SU-DHL-6 (cell line): ENCODE data around the gene ME2.

ENCODE experiments used
- H2AFZ ChIP-seq: fragments of 200-600 bp; sonication (generic); 2 replicates; pipeline ENCODE4 v1.6.1; 2014; ENCODE audit warnings: low read depth, mild to moderate bottlenecking, moderate library complexity, mixed read lengths, antibody characterized with exemption, low read length; ENCODE audit not compliant: severe bottlenecking
- H3F3A ChIP-seq: fragments of 200-600 bp; shearing (Covaris generic); 2 replicates; pipeline ENCODE4 v1.6.0; 2016; ENCODE audit warnings: antibody characterized with exemption, mild to moderate bottlenecking; ENCODE audit not compliant: insufficient read depth
- H3K27ac ChIP-seq: fragments of 200-600 bp; sonication (generic); 2 replicates; pipeline ENCODE4 v1.5.1; 2016; ENCODE audit warnings: low read depth, mild to moderate bottlenecking, low read length, moderate library complexity, mixed read lengths
- H3K27me3 ChIP-seq: fragments of 200-600 bp; sonication (generic), shearing (Covaris generic); 2 replicates; pipeline ENCODE4 v1.6.0; 2014; ENCODE audit warnings: mild to moderate bottlenecking, low read length
- H3K36me3 ChIP-seq: fragments of 200-600 bp; sonication (generic); 2 replicates; pipeline ENCODE4 v1.6.1; 2014; ENCODE audit warnings: mild to moderate bottlenecking, low read length, mixed read lengths
- H3K4me2 ChIP-seq: fragments of 300-600, 200-600 bp; shearing (Covaris generic), sonication (generic); 2 replicates; pipeline ENCODE4 v1.6.0; 2014; ENCODE audit warnings: low read length, low read depth, mild to moderate bottlenecking; ENCODE audit not compliant: poor library complexity, severe bottlenecking
- H3K4me3 ChIP-seq: fragments of 200-600 bp; sonication (generic); 2 replicates; pipeline ENCODE4 v1.5.1; 2014; ENCODE audit warnings: antibody characterized with exemption, low read length, mild to moderate bottlenecking, mixed read lengths; ENCODE audit not compliant: insufficient read depth, poor library complexity, severe bottlenecking
- H3K79me2 ChIP-seq: fragments of 200-600 bp; sonication (generic); 2 replicates; pipeline ENCODE4 v1.6.1; 2014; ENCODE audit warnings: mild to moderate bottlenecking, low read length, moderate library complexity; ENCODE audit not compliant: insufficient read depth
- H3K9ac ChIP-seq: fragments of 200-600 bp; sonication (generic); 2 replicates; pipeline ENCODE4 v1.7.0; 2014; ENCODE audit warnings: mild to moderate bottlenecking, low read length
- H3K9me2 ChIP-seq: fragments of 200-600 bp; sonication (generic); replicated peaks from 2 replicates; pipeline ENCODE4 v1.6.1; 2014; ENCODE audit warnings: low read length; ENCODE audit not compliant: insufficient read depth
- H3K9me3 ChIP-seq: fragments of 200-600 bp; sonication (generic); 2 replicates; pipeline ENCODE4 v1.6.1; 2014; ENCODE audit warnings: low read length, mixed read lengths; ENCODE audit not compliant: insufficient read depth
- H4K20me1 ChIP-seq: fragments of 200-600 bp; sonication (generic); 2 replicates; pipeline ENCODE4 v1.6.1; 2014; ENCODE audit warnings: low read depth, mild to moderate bottlenecking, antibody characterized with exemption, low read length, moderate library complexity, mixed read lengths
- EZH2phosphoT487 ChIP-seq: fragments of 200-600 bp; sonication (generic), shearing (Covaris generic); conservative IDR thresholded peaks from 2 replicates; pipeline ENCODE4 v1.6.1; 2018; ENCODE audit warnings: mild to moderate bottlenecking, antibody characterized with exemption, low read length, moderate library complexity, mixed read lengths
- TF ChIP-seq, protein P1 (sequence below): fragments of 200-600 bp; sonication (generic); IDR thresholded peaks from one replicate; pipeline ENCODE4 v1.5.1; 2017; ENCODE audit warnings: antibody characterized with exemption, mild to moderate bottlenecking, low read length, moderate library complexity; ENCODE audit not compliant: insufficient read depth, poor library complexity, severe bottlenecking

The ME2 gene

DNA sequence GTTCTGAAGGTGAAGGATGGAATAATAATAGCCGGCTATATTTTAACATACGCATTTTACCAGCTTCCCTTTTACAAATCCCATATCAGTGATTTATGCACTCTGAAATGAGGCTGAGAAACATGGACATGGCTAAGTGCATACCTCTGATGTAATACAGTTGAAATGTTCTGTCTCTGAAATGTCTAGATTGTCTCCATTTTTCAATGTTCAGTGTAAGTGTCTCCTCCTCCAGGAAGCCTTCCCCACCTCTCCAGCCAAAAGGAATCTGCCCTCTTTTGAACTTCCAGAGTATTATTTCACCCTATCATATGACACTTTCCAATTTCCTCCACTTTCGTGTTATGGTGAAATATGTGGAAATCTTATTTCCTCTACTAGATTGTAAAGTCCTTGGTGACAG is 29.5 kb upstream of the ME2 start:
- Histone ChIP-seq H3F3A (no peaks in the 10 kb centered on the region), H3K9me2 (no peaks in the 10 kb centered on the region), H3K4me3 (no peak overlapping the region), H4K20me1 (no peaks in the 10 kb centered on the region), H3K36me3 (no peaks in the 10 kb centered on the region), H3K9ac (no peak overlapping the region), H3K9me3 (no peaks in the 10 kb centered on the region), H3K27me3 (no peaks in the 10 kb centered on the region), H3K27ac (no peak overlapping the region), H3K4me2 (no peak overlapping the region), H2AFZ (no peak overlapping the region), H3K79me2 (no peaks in the 10 kb centered on the region)
- TF ChIP-seq EZH2phosphoT487 = no peak
- TF ChIP-seq, protein P1, sequence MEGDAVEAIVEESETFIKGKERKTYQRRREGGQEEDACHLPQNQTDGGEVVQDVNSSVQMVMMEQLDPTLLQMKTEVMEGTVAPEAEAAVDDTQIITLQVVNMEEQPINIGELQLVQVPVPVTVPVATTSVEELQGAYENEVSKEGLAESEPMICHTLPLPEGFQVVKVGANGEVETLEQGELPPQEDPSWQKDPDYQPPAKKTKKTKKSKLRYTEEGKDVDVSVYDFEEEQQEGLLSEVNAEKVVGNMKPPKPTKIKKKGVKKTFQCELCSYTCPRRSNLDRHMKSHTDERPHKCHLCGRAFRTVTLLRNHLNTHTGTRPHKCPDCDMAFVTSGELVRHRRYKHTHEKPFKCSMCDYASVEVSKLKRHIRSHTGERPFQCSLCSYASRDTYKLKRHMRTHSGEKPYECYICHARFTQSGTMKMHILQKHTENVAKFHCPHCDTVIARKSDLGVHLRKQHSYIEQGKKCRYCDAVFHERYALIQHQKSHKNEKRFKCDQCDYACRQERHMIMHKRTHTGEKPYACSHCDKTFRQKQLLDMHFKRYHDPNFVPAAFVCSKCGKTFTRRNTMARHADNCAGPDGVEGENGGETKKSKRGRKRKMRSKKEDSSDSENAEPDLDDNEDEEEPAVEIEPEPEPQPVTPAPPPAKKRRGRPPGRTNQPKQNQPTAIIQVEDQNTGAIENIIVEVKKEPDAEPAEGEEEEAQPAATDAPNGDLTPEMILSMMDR = no peak

DNA sequence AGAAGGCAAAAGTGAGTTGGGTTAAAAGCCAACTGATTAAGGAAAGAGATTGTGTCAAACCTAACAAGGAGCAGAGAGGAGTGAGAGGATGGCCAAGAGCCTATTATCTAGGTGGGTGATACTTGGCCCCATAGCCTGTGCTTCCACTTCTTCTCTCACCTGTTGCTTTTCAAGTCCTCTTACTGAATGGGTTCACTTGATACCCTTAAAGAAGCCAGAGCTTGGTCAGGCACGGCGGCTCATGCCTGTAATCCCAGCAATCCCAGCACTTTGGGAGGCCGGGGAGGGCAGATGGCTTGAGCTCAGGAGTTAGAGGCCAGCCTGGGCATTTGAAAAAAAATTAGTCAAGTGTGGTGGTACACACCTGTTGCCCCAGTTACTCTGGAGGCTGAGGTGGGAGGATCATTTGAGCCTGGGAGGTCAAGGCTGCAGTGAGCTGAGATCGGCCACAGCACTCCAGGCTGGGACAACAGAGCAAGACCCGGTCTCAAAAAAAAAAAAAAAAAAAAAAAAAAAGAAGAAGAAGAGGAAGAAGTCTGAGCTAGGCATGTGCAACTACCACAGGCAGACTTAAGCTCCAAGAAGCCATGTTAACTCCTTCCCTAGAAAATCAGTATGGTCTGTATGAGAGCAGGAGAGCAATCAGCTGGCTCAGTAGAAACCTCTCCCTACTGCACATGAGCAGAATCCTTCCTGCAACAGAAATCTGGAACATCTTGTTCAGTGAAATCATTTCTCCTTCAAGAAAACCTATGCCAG is 28.4 kb upstream of the ME2 start:
- no peaks in the 10 kb centered on the region for H4K20me1 ChIP-seq
- no peaks in the 10 kb centered on the region for H3K36me3 ChIP-seq
- TF ChIP-seq EZH2phosphoT487 = no peak
- TF ChIP-seq, protein P1 = no peak
- H3K9ac ChIP-seq = no peak overlapping the region
- H3K27ac ChIP-seq = no peak overlapping the region
- no peaks in the 10 kb centered on the region for H3K27me3 ChIP-seq
- no peaks in the 10 kb centered on the region for H3F3A ChIP-seq
- no peaks in the 10 kb centered on the region for H3K79me2 ChIP-seq
- no peak overlapping the region for H2AFZ ChIP-seq
- H3K4me3 ChIP-seq = no peak overlapping the region
- no peaks in the 10 kb centered on the region for H3K9me3 ChIP-seq
- no peak overlapping the region for H3K4me2 ChIP-seq
- no peaks in the 10 kb centered on the region for H3K9me2 ChIP-seq

DNA sequence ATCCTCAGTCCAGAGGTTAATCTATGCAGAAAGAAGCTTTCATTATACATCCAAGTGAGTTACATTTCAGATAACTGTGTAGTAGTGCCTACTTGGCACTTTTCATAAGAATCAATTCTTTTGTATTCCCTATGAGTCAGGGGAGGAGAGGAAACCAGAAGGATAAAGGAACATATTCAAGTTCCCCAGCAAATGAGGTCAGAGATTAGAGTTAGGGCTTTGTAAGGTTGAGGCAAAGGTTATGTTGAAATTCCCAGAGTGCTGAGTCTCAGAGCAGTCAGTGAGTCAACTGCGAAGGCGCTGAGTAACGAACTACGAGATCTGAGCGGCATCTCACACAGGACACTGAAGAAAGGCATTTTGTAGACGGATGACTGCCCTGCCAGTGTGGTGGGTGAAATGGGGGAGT is 25.1 kb upstream of the ME2 start:
- Histone ChIP-seq H3K4me3 (no peak overlapping the region), H3K9me3 (no peaks in the 10 kb centered on the region), H3K79me2 (no peaks in the 10 kb centered on the region), H2AFZ (no peak overlapping the region), H3F3A (no peaks in the 10 kb centered on the region), H3K9me2 (no peaks in the 10 kb centered on the region), H3K9ac (no peak overlapping the region), H3K4me2 (no peak overlapping the region), H3K27ac (no peak overlapping the region), H3K36me3 (no peaks in the 10 kb centered on the region), H4K20me1 (no peaks in the 10 kb centered on the region), H3K27me3 (no peaks in the 10 kb centered on the region)
- TF ChIP-seq, protein P1 = no peak
- no peak for TF ChIP-seq EZH2phosphoT487
